ENCODE data around the gene MEGF11.

Gene MEGF11

DNA sequence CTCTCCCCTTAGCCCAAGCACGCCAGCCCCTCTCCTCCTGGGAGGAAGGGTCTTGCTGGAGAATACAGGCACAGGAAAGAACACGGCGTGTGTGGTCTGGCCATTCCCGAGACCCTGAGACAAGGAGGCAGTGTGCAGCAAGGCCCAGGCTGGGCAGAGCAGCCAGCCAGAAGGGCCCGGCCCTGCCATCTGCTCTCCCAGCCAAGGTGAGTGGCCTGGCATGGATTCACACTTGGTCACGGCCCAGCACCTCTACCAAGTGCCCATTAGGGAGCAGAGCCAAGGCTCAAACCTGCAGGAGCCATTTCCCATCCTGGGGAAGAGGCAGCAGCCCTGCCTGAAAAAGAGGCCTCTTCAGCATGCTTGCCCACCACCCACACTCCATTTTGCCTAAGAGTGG, 28.6 kb downstream of the MEGF11 start:
- Histone ChIP-seq H3K4me3 (no peak overlapping the region), H3K27ac (no peak overlapping the region)

- H3K4me3 ChIP-seq, result no peak overlapping the region
- no peak overlapping the region for H3K27ac ChIP-seq
Measured at GRCh38 chr15:66222273-66223198, 31.0 kb downstream of the MEGF11 start.

DNA sequence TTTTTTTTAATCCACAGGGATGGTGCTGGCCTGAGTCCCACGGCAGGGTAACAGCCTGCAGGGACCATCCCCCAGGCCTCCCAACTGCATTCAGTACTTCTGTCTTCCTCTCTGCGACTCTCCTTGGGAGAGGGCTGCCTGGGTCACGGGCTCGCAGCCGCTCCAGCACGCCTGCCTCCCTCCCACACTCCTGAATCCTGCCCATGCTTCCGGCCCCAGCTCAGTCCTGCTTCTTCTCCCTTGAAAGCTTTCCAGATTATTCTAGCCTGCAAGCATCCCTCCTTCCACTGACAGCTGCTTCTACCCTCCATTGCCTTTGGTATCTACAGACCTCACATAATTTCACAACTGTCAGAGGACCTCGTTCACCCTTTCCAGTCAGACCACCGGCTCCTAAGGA, 32.4 kb downstream of the MEGF11 start:
- Histone ChIP-seq H3K4me3 (no peak overlapping the region), H3K27ac (no peak overlapping the region)

GRCh38 chr15:66220601-66221000, 32.9 kb downstream of the MEGF11 start:
- Histone ChIP-seq H3K4me3 (no peak overlapping the region), H3K27ac (no peak overlapping the region)

DNA sequence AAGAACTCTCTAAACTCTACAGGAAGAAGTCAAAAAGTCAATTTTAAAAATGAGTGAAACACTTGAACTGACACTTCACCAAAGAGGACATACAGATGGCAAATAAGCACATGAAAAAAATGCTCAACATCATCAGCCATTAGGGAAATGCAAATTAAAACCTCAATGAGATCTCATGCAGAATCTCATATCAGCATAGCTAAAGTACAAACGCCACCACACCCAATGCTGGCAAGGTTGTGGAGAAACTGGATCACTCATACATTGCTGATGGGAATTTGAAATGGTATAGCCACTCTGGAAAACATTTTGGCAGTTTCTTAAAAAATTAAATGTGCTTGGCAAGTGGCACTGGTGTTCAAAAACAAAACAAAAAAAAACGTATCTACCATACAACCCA, 34.2 kb downstream of the MEGF11 start:
- no peak overlapping the region for H3K4me3 ChIP-seq

DNA sequence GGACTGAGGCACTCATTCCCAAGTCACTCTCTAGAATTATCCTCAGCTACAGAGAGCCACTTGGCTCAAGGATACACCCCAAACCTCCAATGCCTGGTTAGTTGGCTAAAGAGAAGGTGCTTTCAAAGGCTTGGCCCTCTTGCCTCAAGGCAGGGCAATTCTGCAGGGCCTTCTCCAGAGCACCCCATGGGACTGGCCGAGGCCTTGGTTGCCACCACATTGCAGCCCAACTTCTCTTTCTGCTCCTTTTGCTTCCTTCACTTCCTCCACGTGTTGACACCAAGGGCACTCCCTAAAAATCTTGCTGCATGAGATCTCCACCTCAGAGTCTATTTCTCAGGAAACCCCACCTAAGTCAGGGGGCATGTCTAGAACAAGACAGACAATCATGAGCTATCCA, 36.7 kb downstream of the MEGF11 start:
- no peak overlapping the region for H3K4me3 ChIP-seq

More for the DNA sequence above, 34.2 kb downstream of the MEGF11 start:
- no peak overlapping the region for H3K27ac ChIP-seq

DNA sequence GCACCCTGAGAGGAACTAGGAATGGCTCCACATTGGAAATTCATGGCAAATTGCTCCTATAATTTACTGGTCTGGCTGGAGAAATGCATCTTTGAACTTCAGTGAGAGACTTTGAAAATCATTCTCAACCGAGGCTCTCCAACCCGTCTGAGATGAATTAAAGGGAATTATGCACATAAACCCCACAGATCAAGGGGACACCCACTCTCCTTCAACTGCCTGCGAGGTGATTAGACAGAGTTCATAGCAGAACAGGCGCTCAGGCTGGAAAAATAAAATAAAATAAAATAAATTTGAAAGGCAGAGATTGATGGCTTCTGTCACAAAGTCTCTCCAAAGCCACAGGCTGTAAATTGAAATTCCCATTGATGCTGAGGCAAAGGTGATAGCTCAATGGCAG, 37.7 kb downstream of the MEGF11 start:
- no peak overlapping the region for H3K27ac ChIP-seq
- no peak overlapping the region for H3K4me3 ChIP-seq

More for the DNA sequence above, 36.7 kb downstream of the MEGF11 start:
- no peak overlapping the region for H3K27ac ChIP-seq

GRCh38 chr15:66214246-66214645, 39.3 kb downstream of the MEGF11 start:
- H3K27ac ChIP-seq, result no peak overlapping the region
- no peak overlapping the region for H3K4me3 ChIP-seq

DNA sequence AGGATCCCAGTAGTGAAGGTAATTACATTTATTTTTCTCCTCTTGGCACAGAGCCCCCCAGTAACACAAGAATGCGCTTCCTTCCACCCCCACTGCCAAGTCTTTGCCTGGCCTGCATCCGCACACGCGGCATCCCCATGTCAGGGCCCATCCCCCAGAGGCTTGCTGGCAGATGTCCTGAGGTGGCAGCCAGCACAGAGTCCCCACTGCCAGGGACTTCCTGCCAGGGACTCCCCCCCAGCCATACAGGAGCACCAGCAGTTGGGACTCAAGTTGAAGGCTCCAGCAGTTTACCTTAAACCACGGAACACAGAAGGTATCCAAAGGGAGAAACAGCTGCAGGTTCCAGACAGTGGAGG, 41.0 kb downstream of the MEGF11 start:
- H3K4me3 ChIP-seq, result no peak overlapping the region
- H3K27ac ChIP-seq, result no peak overlapping the region

DNA sequence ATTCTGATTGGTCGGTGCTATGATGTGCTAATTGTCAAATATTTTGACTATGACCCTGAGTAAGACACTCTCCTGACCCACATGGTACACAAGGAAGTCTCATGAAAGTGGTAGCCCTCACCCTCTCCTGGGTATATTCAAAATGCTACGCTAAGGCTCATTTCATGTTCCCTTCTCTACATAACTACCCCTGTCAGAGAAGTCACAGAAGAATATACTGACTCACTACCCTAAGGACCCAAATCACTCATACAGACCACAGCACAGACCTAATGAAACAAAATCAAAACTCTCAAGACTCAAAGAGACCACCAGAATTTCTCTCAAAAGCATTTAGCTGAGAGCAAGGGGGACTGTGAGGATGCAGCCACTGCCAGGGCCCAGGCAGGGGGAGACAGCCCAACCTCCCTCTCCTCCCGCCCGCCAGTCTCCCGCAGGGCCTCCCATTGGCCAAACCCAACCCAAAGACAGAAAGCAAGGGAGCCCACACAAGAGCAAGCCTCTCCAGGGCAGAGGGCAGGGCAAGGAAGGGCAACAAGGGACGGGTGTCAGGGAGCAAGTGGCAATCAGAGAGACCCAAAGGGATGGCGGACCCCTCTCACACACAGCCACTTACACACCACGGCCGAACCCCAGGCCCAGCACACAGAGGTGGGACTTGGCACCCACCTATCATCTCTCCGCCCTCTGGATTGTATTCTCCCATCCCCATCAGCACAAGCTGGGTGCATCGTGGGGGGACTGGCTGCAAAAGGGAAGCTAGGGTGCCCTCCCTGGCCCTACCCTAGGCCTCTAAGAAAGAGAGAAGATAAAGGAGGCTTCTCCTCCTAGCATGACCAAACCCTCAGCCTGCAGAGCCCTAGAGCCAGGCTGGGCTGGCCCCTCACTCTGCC, 41.6 kb downstream of the MEGF11 start:
- no peak overlapping the region for H3K4me3 ChIP-seq
- H3K27ac ChIP-seq, result no peak overlapping the region

GRCh38 chr15:66210684-66211083, 42.9 kb downstream of the MEGF11 start:
- H3K4me3 ChIP-seq, result no peak overlapping the region
- no peak overlapping the region for H3K27ac ChIP-seq

DNA sequence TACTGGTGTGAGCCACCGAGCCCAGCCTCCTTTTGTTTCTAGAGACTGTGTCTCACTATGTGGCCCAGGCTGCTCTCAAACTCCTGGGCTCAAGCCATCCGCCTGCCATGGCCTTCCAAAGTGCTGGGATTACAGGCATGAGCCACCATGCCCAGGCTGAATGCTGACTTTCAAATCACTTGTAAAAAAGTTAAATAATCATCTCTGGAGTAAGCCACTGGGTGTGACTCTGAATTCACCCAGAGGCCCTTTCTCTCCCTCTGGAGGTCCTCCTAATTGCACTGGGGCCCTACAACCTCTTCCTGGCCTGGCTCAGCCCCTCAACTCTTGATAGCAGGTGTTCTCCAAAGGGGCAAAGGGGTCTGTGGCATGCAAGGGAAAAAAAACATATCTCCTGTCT, 54.8 kb downstream of the MEGF11 start:
- no peak overlapping the region for H3K4me3 ChIP-seq
- H3K27ac ChIP-seq, result no peak overlapping the region

DNA sequence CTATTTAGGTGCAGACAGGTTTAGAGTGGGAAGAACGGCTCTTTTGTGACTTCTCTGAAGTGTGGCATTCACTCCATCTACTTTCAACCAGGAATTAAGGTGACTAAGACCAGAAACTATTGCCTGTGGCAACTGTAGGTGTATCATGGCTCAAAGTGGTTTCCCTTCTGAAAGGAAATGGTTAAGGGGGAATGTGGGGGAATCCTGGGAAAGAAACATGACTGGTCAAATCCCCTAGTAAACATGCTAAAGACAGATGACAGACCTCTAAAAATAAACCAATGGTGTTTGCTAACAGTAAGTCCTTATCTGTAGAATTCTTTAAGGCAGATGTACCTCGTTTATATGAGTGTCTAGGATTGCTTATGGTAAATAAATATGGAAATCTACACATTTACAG, 56.9 kb downstream of the MEGF11 start:
- H3K4me3 ChIP-seq, result no peak overlapping the region

DNA sequence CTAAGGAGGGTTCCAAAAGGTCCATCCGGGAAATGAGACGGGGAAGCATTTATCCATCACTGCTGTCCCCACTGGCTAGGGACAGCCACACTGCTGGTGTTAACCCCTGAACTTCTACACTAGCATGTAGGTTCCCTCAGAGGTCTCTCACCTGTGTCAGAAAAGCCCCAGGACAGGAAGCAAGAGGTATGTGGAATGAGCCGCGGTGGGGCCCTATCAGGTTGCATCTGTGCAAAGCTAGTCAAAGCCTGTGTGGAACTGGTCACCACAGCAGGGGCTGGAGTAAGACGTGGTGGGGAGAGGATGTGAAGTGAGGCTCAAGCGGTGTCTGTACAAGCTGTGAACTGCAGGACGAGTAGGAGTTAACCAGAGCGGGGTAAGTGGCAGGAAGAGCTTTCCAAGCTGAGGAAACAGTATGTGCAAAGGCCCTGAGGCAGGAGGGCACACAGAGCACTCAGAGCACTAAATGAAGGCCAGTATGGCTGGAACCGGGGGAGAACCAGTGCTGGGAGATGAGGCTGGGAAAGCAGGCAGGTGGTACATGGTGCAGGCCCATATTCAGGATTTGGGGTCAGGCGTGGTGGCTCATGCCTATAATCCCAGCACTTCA, 57.8 kb downstream of the MEGF11 start:
- no peak overlapping the region for H3K27ac ChIP-seq
- H3K4me3 ChIP-seq, result no peak overlapping the region

More for the DNA sequence above, 56.9 kb downstream of the MEGF11 start:
- no peak overlapping the region for H3K27ac ChIP-seq

- no peak overlapping the region for H3K27ac ChIP-seq
- no peak overlapping the region for H3K4me3 ChIP-seq
Measured at GRCh38 chr15:66193066-66193465, 60.5 kb downstream of the MEGF11 start.

GRCh38 chr15:66190746-66191145, 62.8 kb downstream of the MEGF11 start:
- Histone ChIP-seq H3K27ac (no peak overlapping the region), H3K4me3 (no peak overlapping the region)

- Histone ChIP-seq H3K4me3 (no peak overlapping the region), H3K27ac (no peak overlapping the region)
Measured at GRCh38 chr15:66189291-66189690, 64.3 kb downstream of the MEGF11 start.

DNA sequence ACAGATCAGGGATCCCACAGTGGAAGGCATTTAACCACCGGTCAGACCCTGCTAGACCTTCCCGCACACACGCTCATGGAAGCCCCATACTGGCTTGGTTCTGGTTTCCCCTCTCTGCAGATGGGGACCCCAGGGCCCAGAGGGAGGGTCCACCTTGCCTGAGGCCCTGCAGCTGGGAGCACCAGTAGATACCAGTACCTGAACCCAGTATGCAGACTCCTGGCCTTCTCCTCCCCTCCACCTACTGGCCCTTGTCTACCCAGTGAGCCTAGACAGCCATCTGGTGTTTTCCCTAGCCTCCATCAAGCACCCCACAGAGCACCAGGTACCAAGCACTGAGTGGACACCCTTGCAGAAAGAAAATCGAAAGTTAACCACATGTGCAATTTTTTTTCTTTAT, 65.1 kb downstream of the MEGF11 start:
- no peak overlapping the region for H3K27ac ChIP-seq
- no peak overlapping the region for H3K4me3 ChIP-seq

DNA sequence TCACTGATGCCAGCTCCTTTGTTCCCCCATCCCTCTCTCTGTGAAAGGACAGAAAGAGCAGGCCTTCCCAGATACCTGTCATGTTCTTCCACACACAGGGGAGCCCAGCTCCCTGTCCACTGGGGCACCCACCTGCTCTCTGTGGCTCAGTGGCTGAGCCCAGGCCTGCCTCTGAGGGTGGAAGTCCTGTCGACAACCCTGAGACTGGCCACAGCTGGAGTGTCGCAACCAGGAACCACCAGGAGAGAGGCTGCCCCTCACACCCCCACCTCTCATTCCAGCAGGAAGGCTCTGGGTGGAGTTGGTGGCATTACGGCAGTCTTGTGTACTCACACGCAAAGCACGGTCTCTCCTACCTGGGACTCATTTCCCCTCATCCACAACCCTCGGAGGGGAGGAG, 66.3 kb downstream of the MEGF11 start:
- no peak overlapping the region for H3K27ac ChIP-seq
- no peak overlapping the region for H3K4me3 ChIP-seq

- Histone ChIP-seq H3K27ac (no peak overlapping the region), H3K4me3 (no peak overlapping the region)
Measured at GRCh38 chr15:66186049-66186825, 67.3 kb downstream of the MEGF11 start.
